Stomach (tissue), 4 donors: ENCODE measurements around the gene ATP9B.

ENCODE experiments used
- POLR2A ChIP-seq, 4 donors: fragments of 450-650 bp; IDR thresholded peaks; one replicate each; pipeline ENCODE4 v1.6.1; 2016; ENCODE audit warnings: antibody characterized with exemption in 4 of 4, control low read depth in 2 of 4, mild to moderate bottlenecking in 1 of 4, moderate library complexity in 1 of 4
- POLR2AphosphoS5 ChIP-seq, 3 donors: sonication (generic); formaldehyde crosslinking; IDR thresholded peaks; one replicate each; pipeline ENCODE4 v1.6.1; 2016; ENCODE audit warnings: antibody characterized with exemption in 3 of 3
- TF ChIP-seq, protein P1 (sequence below), 7 experiments: fragments of 450-650 bp in 4 of 7; fragments of 200-600 bp in 3 of 7; sonication (generic) in 3 of 7; IDR thresholded peaks; one replicate each; pipeline ENCODE4 v1.5.1; 2016 to 2019; ENCODE audit warnings: antibody characterized with exemption in 7 of 7, control low read depth in 2 of 7, mild to moderate bottlenecking in 1 of 7

DNA sequence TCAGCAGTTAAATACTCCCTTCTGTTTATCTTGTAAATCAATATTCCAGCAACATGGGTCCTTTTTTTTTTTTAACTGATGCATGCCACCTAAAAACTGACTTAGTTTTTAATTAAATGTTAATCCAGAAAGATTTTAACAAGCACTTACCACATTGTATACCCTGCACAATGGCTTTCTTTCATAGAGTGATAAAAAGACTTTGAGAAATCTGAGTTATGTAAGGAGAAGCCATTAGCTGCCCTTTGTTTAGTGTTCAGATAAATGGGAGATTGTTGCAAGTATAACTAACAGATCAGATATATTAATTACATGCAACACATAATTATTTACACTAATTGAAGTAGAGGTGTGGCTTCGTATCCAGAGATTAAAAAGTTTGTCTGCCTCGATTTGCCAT lies 303.8 kb downstream of the ATP9B start:
- TF ChIP-seq, protein P1, sequence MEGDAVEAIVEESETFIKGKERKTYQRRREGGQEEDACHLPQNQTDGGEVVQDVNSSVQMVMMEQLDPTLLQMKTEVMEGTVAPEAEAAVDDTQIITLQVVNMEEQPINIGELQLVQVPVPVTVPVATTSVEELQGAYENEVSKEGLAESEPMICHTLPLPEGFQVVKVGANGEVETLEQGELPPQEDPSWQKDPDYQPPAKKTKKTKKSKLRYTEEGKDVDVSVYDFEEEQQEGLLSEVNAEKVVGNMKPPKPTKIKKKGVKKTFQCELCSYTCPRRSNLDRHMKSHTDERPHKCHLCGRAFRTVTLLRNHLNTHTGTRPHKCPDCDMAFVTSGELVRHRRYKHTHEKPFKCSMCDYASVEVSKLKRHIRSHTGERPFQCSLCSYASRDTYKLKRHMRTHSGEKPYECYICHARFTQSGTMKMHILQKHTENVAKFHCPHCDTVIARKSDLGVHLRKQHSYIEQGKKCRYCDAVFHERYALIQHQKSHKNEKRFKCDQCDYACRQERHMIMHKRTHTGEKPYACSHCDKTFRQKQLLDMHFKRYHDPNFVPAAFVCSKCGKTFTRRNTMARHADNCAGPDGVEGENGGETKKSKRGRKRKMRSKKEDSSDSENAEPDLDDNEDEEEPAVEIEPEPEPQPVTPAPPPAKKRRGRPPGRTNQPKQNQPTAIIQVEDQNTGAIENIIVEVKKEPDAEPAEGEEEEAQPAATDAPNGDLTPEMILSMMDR (IDR thresholded peaks at IDR 0.05) = no peak
- TF ChIP-seq POLR2A (IDR thresholded peaks at IDR 0.05) = no peak
- no peak for TF ChIP-seq POLR2AphosphoS5 (IDR thresholded peaks at IDR 0.05)
